SK-N-SH treated with all-trans-retinoic acid at 6 μM for 48 hours (cell line): ENCODE results near the gene HIRA.

Source experiments
- ATAC-seq: fragments of 200-7000 bp; cut with Tn5 transposase; 3 replicates; pipeline ENCODE4 v1.9.1; 2020; ENCODE audit warnings: mild to moderate bottlenecking, moderate library complexity
- ESRRG ChIP-seq: fragments of 250-450 bp; sonication (Bioruptor Pico); IDR thresholded peaks from 2 replicates; pipeline ENCODE4 v1.6.1; 2021; ENCODE audit warnings: mild to moderate bottlenecking
- ISL1 ChIP-seq: fragments of 250-450 bp; sonication (Bioruptor Pico); IDR thresholded peaks from 2 replicates; pipeline ENCODE4 v2.1.2; 2022; ENCODE audit warnings: mild to moderate bottlenecking, moderate library complexity
- SNAI2 ChIP-seq: fragments of 250-450 bp; sonication (Bioruptor Pico); IDR thresholded peaks from 2 replicates; pipeline ENCODE4 v1.5.0; 2020; ENCODE audit warnings: mild to moderate bottlenecking, moderate library complexity
- ZNF565 ChIP-seq: fragments of 450-650 bp; formaldehyde crosslinking; conservative IDR thresholded peaks from 2 replicates; pipeline ENCODE4 v1.5.0; 2020; ENCODE audit warnings: low read depth, mild to moderate bottlenecking, moderate library complexity

The HIRA gene

GRCh38 chr22:19285831-19286230 is 145.7 kb downstream of the HIRA start:
- TF ChIP-seq ZNF565 (no peak), ESRRG (no peak), ISL1 (no peak), SNAI2 (CRISPR knock-in tag) (no peak)

More at GRCh38 chr22:19285831-19286230, 145.7 kb downstream of the HIRA start:
- ATAC-seq, result peak; percentile 23
